Fibroblast of the aortic adventitia (primary cell): ENCODE data around the gene PCTP. TPM values are rescaled to one million over a fixed set of nuclear protein-coding genes. Genes with fewer than 3 reads are reported as not detected.

Source experiments
- DNase-seq: peaks from one replicate; pipeline ENCODE4 v3.0.0-alpha.2; 2010; ENCODE audit warnings: low read depth
- H3K4me3 ChIP-seq: 2 replicates; pipeline ENCODE4 v1.5.1; 2011; ENCODE audit warnings: low read depth, mild to moderate bottlenecking, control low read depth, low read length, moderate library complexity
- total RNA-seq: library from RNA; depleted of rRNA; stranded (reverse); fragments of >200 nt; gene quantifications from 2 replicates; pipeline ENCODE4 v1.2.3, GENCODE V29; 2012; ENCODE audit warnings: low replicate concordance
- TF ChIP-seq, protein P1 (sequence below): IDR thresholded peaks from 2 replicates; pipeline ENCODE4 v1.5.1; 2011; ENCODE audit warnings: mild to moderate bottlenecking, low read length, control low read depth, inconsistent platforms; ENCODE audit not compliant: insufficient read depth

PCTP gene
- total RNA-seq, 1 donor = 9.7 TPM

DNA sequence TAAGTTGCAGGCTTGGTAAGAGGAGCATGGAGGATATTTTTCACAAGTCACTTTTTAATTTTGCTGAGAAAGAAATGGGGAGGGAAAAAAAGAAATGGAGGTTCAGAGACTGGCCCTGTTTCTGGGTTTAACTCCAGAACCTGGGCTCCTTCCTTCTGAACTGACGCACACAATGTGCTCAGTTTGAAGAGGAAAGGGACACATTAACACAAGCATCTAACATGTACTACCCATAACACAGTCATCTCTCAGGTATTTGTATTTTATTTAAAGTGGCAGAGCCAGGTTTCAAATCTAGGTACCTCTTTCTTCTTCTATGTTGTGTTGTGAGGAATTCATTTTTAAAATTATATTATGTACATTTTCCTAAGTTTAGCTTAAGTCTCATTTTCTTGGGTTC is 22.9 kb upstream of the PCTP start:
- peak; percentile 23 for DNase-seq
- TF ChIP-seq, protein P1, sequence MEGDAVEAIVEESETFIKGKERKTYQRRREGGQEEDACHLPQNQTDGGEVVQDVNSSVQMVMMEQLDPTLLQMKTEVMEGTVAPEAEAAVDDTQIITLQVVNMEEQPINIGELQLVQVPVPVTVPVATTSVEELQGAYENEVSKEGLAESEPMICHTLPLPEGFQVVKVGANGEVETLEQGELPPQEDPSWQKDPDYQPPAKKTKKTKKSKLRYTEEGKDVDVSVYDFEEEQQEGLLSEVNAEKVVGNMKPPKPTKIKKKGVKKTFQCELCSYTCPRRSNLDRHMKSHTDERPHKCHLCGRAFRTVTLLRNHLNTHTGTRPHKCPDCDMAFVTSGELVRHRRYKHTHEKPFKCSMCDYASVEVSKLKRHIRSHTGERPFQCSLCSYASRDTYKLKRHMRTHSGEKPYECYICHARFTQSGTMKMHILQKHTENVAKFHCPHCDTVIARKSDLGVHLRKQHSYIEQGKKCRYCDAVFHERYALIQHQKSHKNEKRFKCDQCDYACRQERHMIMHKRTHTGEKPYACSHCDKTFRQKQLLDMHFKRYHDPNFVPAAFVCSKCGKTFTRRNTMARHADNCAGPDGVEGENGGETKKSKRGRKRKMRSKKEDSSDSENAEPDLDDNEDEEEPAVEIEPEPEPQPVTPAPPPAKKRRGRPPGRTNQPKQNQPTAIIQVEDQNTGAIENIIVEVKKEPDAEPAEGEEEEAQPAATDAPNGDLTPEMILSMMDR = no peak
- H3K4me3 ChIP-seq = no peak overlapping the region

DNA sequence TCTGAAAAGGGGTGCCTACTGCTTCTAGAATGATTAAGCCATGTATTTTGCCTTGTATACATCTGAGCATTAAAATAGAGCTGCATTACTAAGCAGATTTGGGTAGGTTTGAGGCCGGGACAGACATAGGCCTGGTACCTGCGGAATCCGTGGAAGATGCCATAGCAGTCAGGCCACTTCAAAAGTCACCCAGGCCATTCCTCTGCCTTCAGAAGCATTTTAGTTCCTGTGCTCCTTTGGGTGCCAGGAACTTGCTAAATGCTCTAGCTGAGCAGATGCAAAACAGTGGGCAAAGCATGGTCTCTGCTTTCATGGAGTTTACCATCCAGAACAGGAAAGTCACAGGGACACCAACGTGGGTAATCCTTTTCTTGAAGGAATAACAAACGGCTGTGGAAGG is 22.5 kb upstream of the PCTP start:
- DNase-seq = no peak
- H3K4me3 ChIP-seq = no peak overlapping the region
- TF ChIP-seq, protein P1 = no peak

DNA sequence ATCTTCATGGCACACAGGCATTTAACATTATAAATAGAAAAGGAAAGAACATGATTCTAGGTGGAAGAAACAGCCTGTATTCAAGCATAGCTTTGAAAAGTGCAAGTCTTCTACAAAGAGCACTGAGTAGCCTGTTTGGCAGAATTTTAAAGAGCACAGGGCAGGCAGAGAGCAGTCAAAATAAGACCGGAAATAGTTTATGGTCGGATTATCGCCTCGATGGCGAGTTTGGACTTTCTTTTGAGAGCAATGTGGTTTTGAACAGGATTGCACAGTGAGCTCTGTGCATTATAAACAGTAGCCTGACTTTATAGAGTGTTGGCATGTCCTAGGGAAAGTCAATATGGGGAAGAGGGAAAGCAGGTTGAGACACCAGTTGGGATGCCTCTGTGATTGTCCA is 22.0 kb upstream of the PCTP start:
- TF ChIP-seq, protein P1 = no peak
- no peak overlapping the region for H3K4me3 ChIP-seq
- peak; percentile 33 for DNase-seq

DNA sequence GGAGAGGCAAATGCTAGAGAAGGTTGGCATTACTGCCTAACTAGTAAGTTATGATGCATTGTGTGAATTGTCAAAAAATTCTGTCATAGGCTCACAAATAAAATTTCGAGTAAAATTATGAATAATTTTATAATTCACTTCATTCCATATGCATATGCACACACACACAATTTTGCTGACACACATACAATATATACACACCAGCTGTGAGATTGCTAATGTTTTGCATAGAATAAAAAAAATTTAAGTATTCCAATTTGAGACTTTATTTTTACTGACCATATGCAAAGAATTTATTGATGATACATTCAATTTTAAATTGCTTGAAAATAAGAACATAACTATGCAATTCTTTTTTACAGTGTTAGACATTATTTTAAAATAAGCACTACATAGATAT is 21.4 kb upstream of the PCTP start:
- TF ChIP-seq, protein P1 = no peak

DNA sequence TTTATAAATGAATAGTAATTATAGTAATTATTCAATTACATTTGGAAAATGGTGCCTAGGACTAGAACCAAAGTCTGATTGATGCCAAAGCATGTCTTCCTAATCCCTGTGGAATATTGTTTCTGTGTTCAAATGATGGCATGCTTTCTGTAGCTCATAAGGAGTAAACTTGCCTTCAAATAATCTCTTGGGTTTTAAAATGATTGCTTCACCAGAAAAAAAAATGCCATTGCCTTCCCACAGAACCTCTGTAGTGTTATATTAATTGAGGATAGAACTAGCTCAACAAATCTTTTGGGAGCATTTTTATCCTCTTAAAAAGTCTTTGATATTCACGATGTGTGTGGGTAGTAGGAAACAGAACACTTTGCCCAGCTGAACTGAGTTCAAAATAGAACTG is 20.5 kb upstream of the PCTP start:
- DNase-seq = peak; percentile 27
- TF ChIP-seq, protein P1 = no peak
- no peak overlapping the region for H3K4me3 ChIP-seq

More for the DNA sequence above, 21.4 kb upstream of the PCTP start:
- DNase-seq = no peak
- H3K4me3 ChIP-seq = no peak overlapping the region

DNA sequence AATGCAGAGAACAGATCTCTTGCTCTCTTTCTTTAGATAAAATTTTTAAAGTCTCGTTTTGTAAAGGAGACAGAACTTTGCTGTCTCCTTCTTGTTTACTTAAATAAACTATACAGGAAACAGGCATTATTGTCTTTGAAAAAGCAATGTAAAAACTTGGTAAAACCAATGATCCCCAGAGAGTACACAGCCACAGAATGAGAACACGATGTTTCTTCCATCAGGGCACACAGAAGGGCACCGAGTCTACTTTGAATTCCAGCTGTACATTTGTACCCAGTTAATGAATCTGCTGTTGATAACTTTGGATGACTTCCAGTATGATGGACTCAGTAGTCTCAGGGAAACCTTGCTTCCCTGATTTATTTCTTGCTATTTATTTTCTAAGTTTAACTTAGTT is 20.0 kb upstream of the PCTP start:
- DNase-seq = no peak
- no peak overlapping the region for H3K4me3 ChIP-seq
- TF ChIP-seq, protein P1 = no peak

DNA sequence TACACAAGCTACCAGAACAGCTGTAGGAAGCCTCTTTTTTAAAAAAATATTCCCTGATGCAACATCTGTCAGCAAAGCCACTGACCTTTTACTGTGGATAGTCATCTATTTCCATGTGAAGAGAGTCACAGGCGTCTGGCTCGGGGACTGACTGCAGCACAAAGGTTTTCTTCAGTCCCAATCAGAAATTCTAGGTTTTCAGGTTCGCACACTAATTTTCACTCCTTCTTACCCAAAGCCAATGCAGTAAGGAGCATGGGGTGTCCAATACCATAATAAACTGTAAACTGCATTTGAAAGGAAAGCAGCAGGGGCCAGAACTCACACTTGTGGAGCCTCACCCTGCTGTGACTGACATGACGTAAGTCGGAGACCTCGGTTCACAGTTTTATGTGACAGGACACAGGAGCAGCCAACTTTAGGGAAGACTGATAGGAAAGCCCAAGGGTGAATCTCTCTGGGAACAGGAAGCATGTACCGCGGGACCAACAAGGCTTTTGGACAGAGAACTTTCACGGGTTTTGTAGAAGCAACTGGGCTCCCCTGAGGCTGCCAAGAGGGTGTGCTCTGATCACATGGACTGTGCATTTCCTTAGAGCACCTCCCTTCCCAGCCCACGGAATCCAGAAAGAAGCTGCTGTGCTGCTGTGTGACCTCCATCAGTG is 19.1 kb upstream of the PCTP start:
- TF ChIP-seq, protein P1 = no peak
- DNase-seq = peak; percentile 70
- H3K4me3 ChIP-seq = peak overlapping the region; percentile 34
